GM12878 (cell line): ENCODE data around the gene ZNF544. TPM values are rescaled to one million over a fixed set of nuclear protein-coding genes. Genes with fewer than 3 reads are reported as not detected.
A peak's percentile ranks its signal among the peaks of the same experiment; 100 is the strongest.

ENCODE experiments used
- ASH2L ChIP-seq: fragments of 300-600, 200-600 bp; sonication (generic); IDR thresholded peaks from 2 replicates; pipeline ENCODE4 v1.6.1; 2017; ENCODE audit warnings: low read depth, mild to moderate bottlenecking, borderline replicate concordance
- EED ChIP-seq: sonication (generic); IDR thresholded peaks from 2 replicates; pipeline ENCODE4 v1.6.1; 2016; ENCODE audit warnings: antibody characterized with exemption, low read depth
- GATAD2B ChIP-seq: fragments of 450-650 bp; conservative IDR thresholded peaks from 2 replicates; pipeline ENCODE4 v1.6.1; 2017; ENCODE audit warnings: low read depth, mild to moderate bottlenecking, moderate library complexity
- LARP7 ChIP-seq: fragments of 450-650 bp; IDR thresholded peaks from 2 replicates; pipeline ENCODE4 v1.6.1; 2017; ENCODE audit warnings: mild to moderate bottlenecking
- MYC ChIP-seq: IDR thresholded peaks from 2 replicates; pipeline ENCODE4 v1.6.1; 2011; ENCODE audit warnings: mild to moderate bottlenecking, low read length, moderate library complexity, inconsistent platforms; ENCODE audit not compliant: insufficient read depth, insufficient replicate concordance, insufficient read length, severe bottlenecking
- POLR2A ChIP-seq: IDR thresholded peaks from 2 replicates; pipeline ENCODE4 v1.6.1; 2011; ENCODE audit warnings: low read depth, mild to moderate bottlenecking, low read length
- POLR2AphosphoS2 ChIP-seq: IDR thresholded peaks from 2 replicates; pipeline ENCODE4 v1.6.1; 2011; ENCODE audit warnings: low read depth, mild to moderate bottlenecking, low read length, improper control_type of control experiment, moderate library complexity
- POLR2AphosphoS5 ChIP-seq: IDR thresholded peaks from 2 replicates; pipeline ENCODE4 v1.6.1; 2011; ENCODE audit warnings: mild to moderate bottlenecking, low read length, inconsistent platforms
- RBBP5 ChIP-seq: fragments of 200-600 bp; sonication (generic); conservative IDR thresholded peaks from 2 replicates; pipeline ENCODE4 v1.6.1; 2016
- SIN3A ChIP-seq: IDR thresholded peaks from 2 replicates; pipeline ENCODE4 v1.6.1; 2012; ENCODE audit warnings: low read depth, low read length, improper control_type of control experiment
- SMARCA5 ChIP-seq: fragments of 450-650 bp; IDR thresholded peaks from 2 replicates; pipeline ENCODE4 v1.6.1; 2017; ENCODE audit warnings: mild to moderate bottlenecking
- SMC3 ChIP-seq: IDR thresholded peaks from 2 replicates; pipeline ENCODE4 v1.6.1; 2011; ENCODE audit warnings: low read length, improper control_type of control experiment, borderline replicate concordance
- TAF1 ChIP-seq: IDR thresholded peaks from 2 replicates; pipeline ENCODE4 v1.6.1; 2011; ENCODE audit warnings: mild to moderate bottlenecking, low read depth, low read length, borderline replicate concordance
- TBL1XR1 ChIP-seq: IDR thresholded peaks from 2 replicates; pipeline ENCODE4 v1.6.1; 2012; ENCODE audit warnings: low read depth, low read length, improper control_type of control experiment
- TCF3 ChIP-seq: IDR thresholded peaks from 2 replicates; pipeline ENCODE4 v1.6.1; 2012; ENCODE audit warnings: low read depth, mild to moderate bottlenecking, low read length, borderline replicate concordance; ENCODE audit not compliant: insufficient read depth
- polyA plus RNA-seq, 11 experiments: library from polyadenylated mRNA; depleted of rRNA in 4 of 11; unstranded in 6 of 11; stranded (reverse) in 5 of 11; fragments of >200 nt; fragmentation: Nextera tagmentation in 4 of 11; fragmentation: Illumina TruSeq in 1 of 11; extraction: Ambion mirVana in 4 of 11; extraction: Trizol in 1 of 11; gene quantifications; 1 replicate in 1 of 11; 2 replicates in 10 of 11; pipeline versions ENCODE4 v1.2.1 to v1.2.3, GENCODE V29; 2011 to 2016; ENCODE audit warnings: inconsistent platforms in 2 of 11, missing spikeins in 2 of 11, low read depth in 1 of 11
- total RNA-seq, 4 experiments: library from RNA; depleted of rRNA in 3 of 4; stranded (reverse); fragments of >200 nt in 3 of 4; fragmentation: Illumina TruSeq in 1 of 4; extraction: Trizol in 1 of 4; gene quantifications; 2 replicates each; pipeline versions ENCODE4 v1.2.1 to v1.2.3, GENCODE V29; 2013 to 2021
- TF ChIP-seq, protein P1 (sequence below): IDR thresholded peaks from 2 replicates; pipeline ENCODE4 v1.6.1; 2012; ENCODE audit warnings: improper control_type of control experiment, low read depth, low read length; ENCODE audit not compliant: insufficient replicate concordance
- TF ChIP-seq, protein P2 (sequence below): IDR thresholded peaks from 2 replicates; pipeline ENCODE4 v1.6.1; 2011; ENCODE audit warnings: low read depth, low read length, improper control_type of control experiment, borderline replicate concordance
- TF ChIP-seq, protein P3 (sequence below): fragments of 450-650 bp; IDR thresholded peaks from 2 replicates; pipeline ENCODE4 v1.6.1; 2016; ENCODE audit warnings: mild to moderate bottlenecking, moderate library complexity, borderline replicate concordance

ZNF544 gene
- total and polyA plus RNA-seq, 10 of the 15 experiments (the other 5 are each of a cell fraction or from before 2014, with no cell fraction given) = 27.3 to 70.1 (median 42.6) TPM

DNA sequence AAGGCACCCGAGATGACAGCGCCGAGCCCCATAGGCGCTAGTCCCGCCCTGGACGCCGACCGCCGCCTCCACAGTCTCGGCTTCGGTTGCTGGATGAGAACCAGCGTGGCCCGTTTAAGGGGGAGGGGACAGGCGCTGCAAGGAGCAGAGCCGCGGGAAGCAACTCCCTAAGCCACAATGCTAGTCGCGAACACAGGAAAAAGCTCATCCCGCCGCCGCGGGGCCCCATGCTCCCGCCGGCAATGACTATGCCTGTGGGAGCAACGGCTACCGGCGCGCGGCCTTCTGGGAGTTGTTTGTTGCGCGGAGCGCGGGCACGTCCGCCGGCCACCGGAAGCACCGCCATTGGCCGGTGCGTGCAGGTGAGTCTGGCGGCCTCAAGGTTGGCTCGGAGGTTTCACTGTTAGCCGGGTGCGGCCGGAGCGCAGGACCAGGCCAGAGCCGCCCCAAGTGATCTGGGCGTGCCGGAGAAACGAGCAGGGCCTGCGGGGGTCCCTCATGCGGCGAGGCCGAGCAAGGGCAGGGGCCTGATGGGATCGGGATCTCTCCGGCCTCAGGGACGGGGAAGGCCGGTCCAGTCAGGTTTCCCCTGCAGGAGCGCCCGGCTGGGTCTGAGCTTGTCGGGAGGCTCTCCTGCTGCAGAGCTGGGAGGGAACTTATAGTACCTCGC lies at the start of gene ZNF544 (continued):
- peak; percentile 87; the same call in 1 of the 2 replicates for TF ChIP-seq ASH2L
- 0 out of 2 replicates have a peak, but pooled peaks have one; percentile 48 for TF ChIP-seq TCF3
- TF ChIP-seq, protein P1, sequence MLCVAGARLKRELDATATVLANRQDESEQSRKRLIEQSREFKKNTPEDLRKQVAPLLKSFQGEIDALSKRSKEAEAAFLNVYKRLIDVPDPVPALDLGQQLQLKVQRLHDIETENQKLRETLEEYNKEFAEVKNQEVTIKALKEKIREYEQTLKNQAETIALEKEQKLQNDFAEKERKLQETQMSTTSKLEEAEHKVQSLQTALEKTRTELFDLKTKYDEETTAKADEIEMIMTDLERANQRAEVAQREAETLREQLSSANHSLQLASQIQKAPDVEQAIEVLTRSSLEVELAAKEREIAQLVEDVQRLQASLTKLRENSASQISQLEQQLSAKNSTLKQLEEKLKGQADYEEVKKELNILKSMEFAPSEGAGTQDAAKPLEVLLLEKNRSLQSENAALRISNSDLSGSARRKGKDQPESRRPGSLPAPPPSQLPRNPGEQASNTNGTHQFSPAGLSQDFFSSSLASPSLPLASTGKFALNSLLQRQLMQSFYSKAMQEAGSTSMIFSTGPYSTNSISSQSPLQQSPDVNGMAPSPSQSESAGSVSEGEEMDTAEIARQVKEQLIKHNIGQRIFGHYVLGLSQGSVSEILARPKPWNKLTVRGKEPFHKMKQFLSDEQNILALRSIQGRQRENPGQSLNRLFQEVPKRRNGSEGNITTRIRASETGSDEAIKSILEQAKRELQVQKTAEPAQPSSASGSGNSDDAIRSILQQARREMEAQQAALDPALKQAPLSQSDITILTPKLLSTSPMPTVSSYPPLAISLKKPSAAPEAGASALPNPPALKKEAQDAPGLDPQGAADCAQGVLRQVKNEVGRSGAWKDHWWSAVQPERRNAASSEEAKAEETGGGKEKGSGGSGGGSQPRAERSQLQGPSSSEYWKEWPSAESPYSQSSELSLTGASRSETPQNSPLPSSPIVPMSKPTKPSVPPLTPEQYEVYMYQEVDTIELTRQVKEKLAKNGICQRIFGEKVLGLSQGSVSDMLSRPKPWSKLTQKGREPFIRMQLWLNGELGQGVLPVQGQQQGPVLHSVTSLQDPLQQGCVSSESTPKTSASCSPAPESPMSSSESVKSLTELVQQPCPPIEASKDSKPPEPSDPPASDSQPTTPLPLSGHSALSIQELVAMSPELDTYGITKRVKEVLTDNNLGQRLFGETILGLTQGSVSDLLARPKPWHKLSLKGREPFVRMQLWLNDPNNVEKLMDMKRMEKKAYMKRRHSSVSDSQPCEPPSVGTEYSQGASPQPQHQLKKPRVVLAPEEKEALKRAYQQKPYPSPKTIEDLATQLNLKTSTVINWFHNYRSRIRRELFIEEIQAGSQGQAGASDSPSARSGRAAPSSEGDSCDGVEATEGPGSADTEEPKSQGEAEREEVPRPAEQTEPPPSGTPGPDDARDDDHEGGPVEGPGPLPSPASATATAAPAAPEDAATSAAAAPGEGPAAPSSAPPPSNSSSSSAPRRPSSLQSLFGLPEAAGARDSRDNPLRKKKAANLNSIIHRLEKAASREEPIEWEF = no peak
- peak; percentile 86 for TF ChIP-seq TAF1
- no peak; the same call in 1 of the 2 replicates for TF ChIP-seq SMARCA5
- peak; percentile 77 for TF ChIP-seq EED
- TF ChIP-seq RBBP5 = peak; percentile 42; the same call in 1 of the 2 replicates
- 0 out of 2 replicates have a peak, but pooled peaks have one; percentile 19 for TF ChIP-seq TBL1XR1
- TF ChIP-seq SIN3A = peak; percentile 42; the same call in 1 of the 2 replicates
- TF ChIP-seq, protein P2, sequence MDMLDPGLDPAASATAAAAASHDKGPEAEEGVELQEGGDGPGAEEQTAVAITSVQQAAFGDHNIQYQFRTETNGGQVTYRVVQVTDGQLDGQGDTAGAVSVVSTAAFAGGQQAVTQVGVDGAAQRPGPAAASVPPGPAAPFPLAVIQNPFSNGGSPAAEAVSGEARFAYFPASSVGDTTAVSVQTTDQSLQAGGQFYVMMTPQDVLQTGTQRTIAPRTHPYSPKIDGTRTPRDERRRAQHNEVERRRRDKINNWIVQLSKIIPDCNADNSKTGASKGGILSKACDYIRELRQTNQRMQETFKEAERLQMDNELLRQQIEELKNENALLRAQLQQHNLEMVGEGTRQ = no peak
- peak; percentile 43; the same call in 1 of the 2 replicates for TF ChIP-seq POLR2AphosphoS2
- TF ChIP-seq GATAD2B = peak; percentile 59; the same call in 1 of the 2 replicates
- peak; percentile 92 for TF ChIP-seq POLR2A
- TF ChIP-seq LARP7 = peak; percentile 32; the same call in 1 of the 2 replicates
- peak; percentile 78 for TF ChIP-seq POLR2AphosphoS5
- no peak for TF ChIP-seq MYC
- TF ChIP-seq, protein P3, sequence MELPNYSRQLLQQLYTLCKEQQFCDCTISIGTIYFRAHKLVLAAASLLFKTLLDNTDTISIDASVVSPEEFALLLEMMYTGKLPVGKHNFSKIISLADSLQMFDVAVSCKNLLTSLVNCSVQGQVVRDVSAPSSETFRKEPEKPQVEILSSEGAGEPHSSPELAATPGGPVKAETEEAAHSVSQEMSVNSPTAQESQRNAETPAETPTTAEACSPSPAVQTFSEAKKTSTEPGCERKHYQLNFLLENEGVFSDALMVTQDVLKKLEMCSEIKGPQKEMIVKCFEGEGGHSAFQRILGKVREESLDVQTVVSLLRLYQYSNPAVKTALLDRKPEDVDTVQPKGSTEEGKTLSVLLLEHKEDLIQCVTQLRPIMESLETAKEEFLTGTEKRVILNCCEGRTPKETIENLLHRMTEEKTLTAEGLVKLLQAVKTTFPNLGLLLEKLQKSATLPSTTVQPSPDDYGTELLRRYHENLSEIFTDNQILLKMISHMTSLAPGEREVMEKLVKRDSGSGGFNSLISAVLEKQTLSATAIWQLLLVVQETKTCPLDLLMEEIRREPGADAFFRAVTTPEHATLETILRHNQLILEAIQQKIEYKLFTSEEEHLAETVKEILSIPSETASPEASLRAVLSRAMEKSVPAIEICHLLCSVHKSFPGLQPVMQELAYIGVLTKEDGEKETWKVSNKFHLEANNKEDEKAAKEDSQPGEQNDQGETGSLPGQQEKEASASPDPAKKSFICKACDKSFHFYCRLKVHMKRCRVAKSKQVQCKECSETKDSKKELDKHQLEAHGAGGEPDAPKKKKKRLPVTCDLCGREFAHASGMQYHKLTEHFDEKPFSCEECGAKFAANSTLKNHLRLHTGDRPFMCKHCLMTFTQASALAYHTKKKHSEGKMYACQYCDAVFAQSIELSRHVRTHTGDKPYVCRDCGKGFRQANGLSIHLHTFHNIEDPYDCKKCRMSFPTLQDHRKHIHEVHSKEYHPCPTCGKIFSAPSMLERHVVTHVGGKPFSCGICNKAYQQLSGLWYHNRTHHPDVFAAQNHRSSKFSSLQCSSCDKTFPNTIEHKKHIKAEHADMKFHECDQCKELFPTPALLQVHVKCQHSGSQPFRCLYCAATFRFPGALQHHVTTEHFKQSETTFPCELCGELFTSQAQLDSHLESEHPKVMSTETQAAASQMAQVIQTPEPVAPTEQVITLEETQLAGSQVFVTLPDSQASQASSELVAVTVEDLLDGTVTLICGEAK = peak; percentile 83
- TF ChIP-seq SMC3 = no peak
